ENCODE data around the gene MACROD1.

The MACROD1 gene

GRCh38 chr11:64088162-64089026, 77.5 kb downstream of the MACROD1 start:
- Histone ChIP-seq H3K36me3 (ENCODE audit: control insufficient read depth, insufficient read depth, low read length) (no peaks in the 10 kb centered on the region), H3K27me3 (ENCODE audit: control insufficient read depth, insufficient read depth, low read length) (peaks cover 19% of the 10 kb centered on the region), H3K27ac (ENCODE audit: low read depth, low read length) (no peak overlapping the region), H3K4me3 (ENCODE audit: low read depth, low read length) (no peak overlapping the region), H3K9me3 (ENCODE audit: control insufficient read depth, insufficient read depth, low read length) (no peaks in the 10 kb centered on the region), H3K9ac (ENCODE audit: low read depth, low read length) (no peak overlapping the region), H3K4me1 (ENCODE audit: control insufficient read depth, insufficient read depth, low read length) (peaks cover 15% of the 10 kb centered on the region; the same call in 1 of the 2 replicates)

GRCh38 chr11:64086258-64087123, 79.4 kb downstream of the MACROD1 start:
- Histone ChIP-seq H3K4me3 (ENCODE audit: low read depth, low read length) (no peak overlapping the region), H3K27ac (ENCODE audit: low read depth, low read length) (no peak overlapping the region), H3K4me1 (ENCODE audit: control insufficient read depth, insufficient read depth, low read length) (peaks cover 9% of the 10 kb centered on the region; the same call in 1 of the 2 replicates), H3K9ac (ENCODE audit: low read depth, low read length) (no peak overlapping the region), H3K27me3 (ENCODE audit: control insufficient read depth, insufficient read depth, low read length) (peaks cover 20% of the 10 kb centered on the region), H3K36me3 (ENCODE audit: control insufficient read depth, insufficient read depth, low read length) (no peaks in the 10 kb centered on the region), H3K9me3 (ENCODE audit: control insufficient read depth, insufficient read depth, low read length) (no peaks in the 10 kb centered on the region)

GRCh38 chr11:64085906-64086257, 80.0 kb downstream of the MACROD1 start:
- H3K4me1 ChIP-seq (ENCODE audit: control insufficient read depth, insufficient read depth, low read length): peaks cover 9% of the 10 kb centered on the region; the same call in 1 of the 2 replicates
- no peaks in the 10 kb centered on the region for H3K36me3 ChIP-seq (ENCODE audit: control insufficient read depth, insufficient read depth, low read length)
- H3K27me3 ChIP-seq (ENCODE audit: control insufficient read depth, insufficient read depth, low read length): peaks cover 25% of the 10 kb centered on the region
- no peak overlapping the region for H3K9ac ChIP-seq (ENCODE audit: low read depth, low read length)
- no peaks in the 10 kb centered on the region for H3K9me3 ChIP-seq (ENCODE audit: control insufficient read depth, insufficient read depth, low read length)
- no peak overlapping the region for H3K27ac ChIP-seq (ENCODE audit: low read depth, low read length)
- no peak overlapping the region for H3K4me3 ChIP-seq (ENCODE audit: low read depth, low read length)

GRCh38 chr11:64084951-64085710, 80.8 kb downstream of the MACROD1 start:
- Histone ChIP-seq H3K9ac (ENCODE audit: low read depth, low read length) (no peak overlapping the region), H3K4me1 (ENCODE audit: control insufficient read depth, insufficient read depth, low read length) (peaks cover 5% of the 10 kb centered on the region; the same call in 1 of the 2 replicates), H3K27ac (ENCODE audit: low read depth, low read length) (no peak overlapping the region), H3K27me3 (ENCODE audit: control insufficient read depth, insufficient read depth, low read length) (peaks cover 31% of the 10 kb centered on the region), H3K36me3 (ENCODE audit: control insufficient read depth, insufficient read depth, low read length) (no peaks in the 10 kb centered on the region), H3K4me3 (ENCODE audit: low read depth, low read length) (no peak overlapping the region), H3K9me3 (ENCODE audit: control insufficient read depth, insufficient read depth, low read length) (no peaks in the 10 kb centered on the region)

GRCh38 chr11:64084146-64084950, 81.6 kb downstream of the MACROD1 start:
- Histone ChIP-seq H3K9ac (ENCODE audit: low read depth, low read length) (no peak overlapping the region), H3K27me3 (ENCODE audit: control insufficient read depth, insufficient read depth, low read length) (peaks cover 37% of the 10 kb centered on the region), H3K4me1 (ENCODE audit: control insufficient read depth, insufficient read depth, low read length) (no peaks in the 10 kb centered on the region; the same call in 1 of the 2 replicates), H3K4me3 (ENCODE audit: low read depth, low read length) (no peak overlapping the region), H3K9me3 (ENCODE audit: control insufficient read depth, insufficient read depth, low read length) (no peaks in the 10 kb centered on the region), H3K27ac (ENCODE audit: low read depth, low read length) (no peak overlapping the region), H3K36me3 (ENCODE audit: control insufficient read depth, insufficient read depth, low read length) (no peaks in the 10 kb centered on the region)

GRCh38 chr11:64083398-64084080, 82.4 kb downstream of the MACROD1 start:
- Histone ChIP-seq H3K4me1 (ENCODE audit: control insufficient read depth, insufficient read depth, low read length) (no peaks in the 10 kb centered on the region; the same call in 1 of the 2 replicates), H3K27me3 (ENCODE audit: control insufficient read depth, insufficient read depth, low read length) (peaks cover 38% of the 10 kb centered on the region), H3K27ac (ENCODE audit: low read depth, low read length) (no peak overlapping the region), H3K4me3 (ENCODE audit: low read depth, low read length) (no peak overlapping the region), H3K9ac (ENCODE audit: low read depth, low read length) (no peak overlapping the region), H3K36me3 (ENCODE audit: control insufficient read depth, insufficient read depth, low read length) (no peaks in the 10 kb centered on the region), H3K9me3 (ENCODE audit: control insufficient read depth, insufficient read depth, low read length) (no peaks in the 10 kb centered on the region)

- Histone ChIP-seq H3K36me3 (ENCODE audit: control insufficient read depth, insufficient read depth, low read length) (no peaks in the 10 kb centered on the region), H3K9ac (ENCODE audit: low read depth, low read length) (no peak overlapping the region), H3K9me3 (ENCODE audit: control insufficient read depth, insufficient read depth, low read length) (no peaks in the 10 kb centered on the region), H3K4me3 (ENCODE audit: low read depth, low read length) (no peak overlapping the region), H3K27me3 (ENCODE audit: control insufficient read depth, insufficient read depth, low read length) (peaks cover 46% of the 10 kb centered on the region), H3K4me1 (ENCODE audit: control insufficient read depth, insufficient read depth, low read length) (no peaks in the 10 kb centered on the region), H3K27ac (ENCODE audit: low read depth, low read length) (no peak overlapping the region)
These were observed 84.0 kb downstream of the MACROD1 start for GRCh38 chr11:64081745-64082442.

GRCh38 chr11:64080390-64080789, 85.5 kb downstream of the MACROD1 start:
- Histone ChIP-seq H3K4me1 (ENCODE audit: control insufficient read depth, insufficient read depth, low read length) (no peaks in the 10 kb centered on the region), H3K27ac (ENCODE audit: low read depth, low read length) (no peak overlapping the region), H3K9ac (ENCODE audit: low read depth, low read length) (no peak overlapping the region), H3K27me3 (ENCODE audit: control insufficient read depth, insufficient read depth, low read length) (peaks cover 60% of the 10 kb centered on the region), H3K9me3 (ENCODE audit: control insufficient read depth, insufficient read depth, low read length) (no peaks in the 10 kb centered on the region), H3K36me3 (ENCODE audit: control insufficient read depth, insufficient read depth, low read length) (no peaks in the 10 kb centered on the region), H3K4me3 (ENCODE audit: low read depth, low read length) (no peak overlapping the region)

- Histone ChIP-seq H3K4me1 (ENCODE audit: control insufficient read depth, insufficient read depth, low read length) (no peaks in the 10 kb centered on the region), H3K27ac (ENCODE audit: low read depth, low read length) (no peak overlapping the region), H3K27me3 (ENCODE audit: control insufficient read depth, insufficient read depth, low read length) (peaks cover 69% of the 10 kb centered on the region), H3K36me3 (ENCODE audit: control insufficient read depth, insufficient read depth, low read length) (no peaks in the 10 kb centered on the region), H3K9me3 (ENCODE audit: control insufficient read depth, insufficient read depth, low read length) (no peaks in the 10 kb centered on the region), H3K9ac (ENCODE audit: low read depth, low read length) (no peak overlapping the region), H3K4me3 (ENCODE audit: low read depth, low read length) (no peak overlapping the region)
These were observed 87.0 kb downstream of the MACROD1 start for GRCh38 chr11:64078905-64079304.
